GM23248 (cell line): ENCODE measurements around the gene BMERB1. TPM values are rescaled to one million over a fixed set of nuclear protein-coding genes. Genes with fewer than 3 reads are reported as not detected.

Experiments used
- DNase-seq: peaks from one replicate; pipeline ENCODE4 v3.0.0-alpha.2; 2015
- H2AFZ ChIP-seq: fragments of 200-600 bp; sonication (generic); 2 replicates; pipeline ENCODE4 v1.6.1; 2016; ENCODE audit warnings: antibody characterized with exemption
- H3F3A ChIP-seq: fragments of 200-600 bp; sonication (generic); 2 replicates; pipeline ENCODE4 v1.6.1; 2016; ENCODE audit warnings: mild to moderate bottlenecking, antibody characterized with exemption, mixed run types; ENCODE audit not compliant: insufficient read depth
- H3K27ac ChIP-seq: fragments of 200-600 bp; sonication (generic); 2 replicates; pipeline ENCODE4 v1.5.1; 2016; ENCODE audit warnings: mild to moderate bottlenecking
- H3K27me3 ChIP-seq: fragments of 200-600 bp; sonication (generic); replicated peaks from 2 replicates; pipeline ENCODE4 v1.6.1; 2016; ENCODE audit warnings: mild to moderate bottlenecking; ENCODE audit not compliant: insufficient read depth
- H3K36me3 ChIP-seq: fragments of 200-600 bp; sonication (generic); 2 replicates; pipeline ENCODE4 v1.6.1; 2016; ENCODE audit warnings: low read depth, mild to moderate bottlenecking
- H3K4me1 ChIP-seq: fragments of 200-600 bp; sonication (generic); 2 replicates; pipeline ENCODE4 v1.6.1; 2016; ENCODE audit warnings: mild to moderate bottlenecking; ENCODE audit not compliant: insufficient read depth
- H3K4me2 ChIP-seq: fragments of 200-600 bp; sonication (generic); one replicate; pipeline ENCODE4 v1.6.1; 2016; ENCODE audit warnings: mild to moderate bottlenecking; ENCODE audit not compliant: unreplicated experiment
- H3K4me3 ChIP-seq: fragments of 200-600 bp; sonication (generic); 2 replicates; pipeline ENCODE4 v1.5.1; 2016; ENCODE audit warnings: mild to moderate bottlenecking
- H3K79me2 ChIP-seq: fragments of 200-600 bp; sonication (generic); 2 replicates; pipeline ENCODE4 v1.6.1; 2016; ENCODE audit warnings: mild to moderate bottlenecking; ENCODE audit not compliant: insufficient read depth
- H3K9ac ChIP-seq: fragments of 200-600 bp; sonication (generic); 2 replicates; pipeline ENCODE4 v1.6.1; 2016; ENCODE audit warnings: mild to moderate bottlenecking
- H3K9me2 ChIP-seq: fragments of 200-600 bp; sonication (generic); 2 replicates; pipeline ENCODE4 v1.6.1; 2016; ENCODE audit warnings: mixed run types, mild to moderate bottlenecking, moderate library complexity; ENCODE audit not compliant: insufficient read depth
- H3K9me3 ChIP-seq: fragments of 200-600 bp; sonication (generic); one replicate; pipeline ENCODE4 v1.6.1; 2017; ENCODE audit warnings: low read depth
- H4K20me1 ChIP-seq: fragments of 200-600 bp; sonication (generic); 2 replicates; pipeline ENCODE4 v1.6.0; 2016; ENCODE audit not compliant: insufficient read depth
- EZH2 ChIP-seq: fragments of 200-600 bp; sonication (generic); IDR thresholded peaks from 2 replicates; pipeline ENCODE4 v1.6.1; 2018; ENCODE audit warnings: antibody characterized with exemption, mild to moderate bottlenecking; ENCODE audit not compliant: insufficient read depth, poor library complexity, severe bottlenecking
- EZH2phosphoT487 ChIP-seq: fragments of 200-600 bp; sonication (generic); IDR thresholded peaks from 2 replicates; pipeline ENCODE4 v1.6.1; 2018; ENCODE audit warnings: antibody characterized with exemption, moderate library complexity, mild to moderate bottlenecking, low read depth; ENCODE audit not compliant: insufficient read depth
- WGBS, 2 experiments: methylation state at CpG; one replicate each; pipeline ENCODE4 v1.1.6; 2015 to 2017; ENCODE audit warnings: low lambda C conversion rate in 2 of 2, low coverage in 1 of 2; ENCODE audit errors: missing lambda C conversion rate in 2 of 2; 5-methylcytosine and 5-hydroxymethylcytosine counted together
- in situ Hi-C: fragments of 300-500 bp; cut with MboI; formaldehyde crosslinking; loops from 2 replicates; pipeline ENCODE4 v1.15.0; 2020
- polyA plus RNA-seq: library from polyadenylated mRNA; unstranded; fragments of >200 nt; fragmentation: Nextera tagmentation; extraction: Ambion mirVana; gene quantifications from 2 replicates; pipeline ENCODE4 v1.2.1, GENCODE V29; 2016
- total RNA-seq: library from RNA; depleted of rRNA; stranded (reverse); fragments of >200 nt; shearing (Covaris generic); gene quantifications from 2 replicates; pipeline ENCODE4 v1.2.3, GENCODE V29; 2014

The BMERB1 gene
- total and polyA plus RNA-seq, 2 experiments from 2014 or later, result 55.2 to 94.1 TPM

DNA sequence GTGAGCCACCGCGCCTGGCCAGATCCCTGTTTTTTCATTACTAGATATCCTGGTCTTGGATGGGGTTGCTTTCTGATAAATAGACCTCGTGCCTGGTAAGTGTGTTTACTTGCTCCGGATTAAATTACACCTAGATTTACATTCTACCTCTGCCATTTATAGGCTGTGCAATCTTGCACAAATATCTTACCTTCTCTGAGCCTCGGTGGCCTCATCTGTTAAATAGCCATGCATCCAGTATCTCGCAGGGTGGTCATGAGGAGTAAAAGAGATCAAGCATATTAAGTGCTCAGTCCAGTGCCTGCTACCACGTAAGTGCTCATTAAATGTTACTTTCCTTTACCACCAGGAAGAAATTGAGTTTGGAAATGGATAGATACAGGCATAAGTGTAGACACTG is 98.4 kb downstream of the BMERB1 start:
- DNase-seq, result no peak
- TF ChIP-seq EZH2phosphoT487 (no peak), EZH2 (no peak)
- H2AFZ ChIP-seq, result no peak overlapping the region
- H3K4me3 ChIP-seq, result no peak overlapping the region
- no peak overlapping the region for H3K4me2 ChIP-seq
- in situ Hi-C loops, result no loop called here
- H3K9me3 ChIP-seq, result no peaks in the 10 kb centered on the region
- H3K4me1 ChIP-seq, result no peaks in the 10 kb centered on the region
- H3K9me2 ChIP-seq, result no peaks in the 10 kb centered on the region
- H3K27ac ChIP-seq, result no peak overlapping the region
- peaks cover 6% of the 10 kb centered on the region; the same call in 1 of the 2 replicates for H3K79me2 ChIP-seq
- WGBS, 2 experiments, result 93 to 99% methylated on average over 7 of the region's 7 CpGs
- H3K36me3 ChIP-seq, result 0 out of 2 replicates have a peak, but pooled peaks cover 4% of the 10 kb centered on the region
- H3K9ac ChIP-seq, result no peak overlapping the region
- H3K27me3 ChIP-seq, result no peaks in the 10 kb centered on the region
- H3F3A ChIP-seq, result no peaks in the 10 kb centered on the region
- H4K20me1 ChIP-seq, result no peaks in the 10 kb centered on the region

DNA sequence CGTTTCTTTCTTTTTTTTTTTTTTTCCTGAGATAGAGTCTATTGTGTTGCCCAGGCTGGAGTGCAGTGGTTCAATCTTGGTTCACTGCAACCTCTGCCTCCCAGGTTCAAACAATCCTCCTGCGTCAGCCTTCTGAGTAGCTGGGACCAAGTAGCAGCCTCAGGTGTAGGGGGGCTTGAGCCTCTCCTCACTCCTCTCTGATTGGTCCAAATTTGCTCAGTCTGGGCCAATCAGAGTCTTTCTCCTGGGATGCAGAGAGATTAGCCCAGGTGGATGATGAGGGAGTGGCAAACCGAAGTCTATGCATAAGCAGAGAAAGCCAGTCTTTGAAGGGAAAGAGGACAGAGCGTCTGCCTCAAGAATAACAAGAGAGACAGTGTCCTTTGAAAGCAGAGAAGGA is 99.0 kb downstream of the BMERB1 start:
- H2AFZ ChIP-seq, result no peak overlapping the region
- H3K4me3 ChIP-seq, result no peak overlapping the region
- no peak overlapping the region for H3K27ac ChIP-seq
- H3K4me1 ChIP-seq, result no peaks in the 10 kb centered on the region
- H3K36me3 ChIP-seq, result 0 out of 2 replicates have a peak, but pooled peaks cover 4% of the 10 kb centered on the region
- H3F3A ChIP-seq, result no peaks in the 10 kb centered on the region
- no peak for DNase-seq
- WGBS, 2 experiments, result 94 to 97% methylated on average over 4 of the region's 4 CpGs
- H3K4me2 ChIP-seq, result no peak overlapping the region
- TF ChIP-seq EZH2phosphoT487 (no peak), EZH2 (no peak)
- H3K9me2 ChIP-seq, result no peaks in the 10 kb centered on the region
- no peaks in the 10 kb centered on the region for H4K20me1 ChIP-seq
- in situ Hi-C loops, result no loop called here
- H3K9me3 ChIP-seq, result no peaks in the 10 kb centered on the region
- no peak overlapping the region for H3K9ac ChIP-seq
- no peaks in the 10 kb centered on the region for H3K27me3 ChIP-seq
- peaks cover 6% of the 10 kb centered on the region; the same call in 1 of the 2 replicates for H3K79me2 ChIP-seq

DNA sequence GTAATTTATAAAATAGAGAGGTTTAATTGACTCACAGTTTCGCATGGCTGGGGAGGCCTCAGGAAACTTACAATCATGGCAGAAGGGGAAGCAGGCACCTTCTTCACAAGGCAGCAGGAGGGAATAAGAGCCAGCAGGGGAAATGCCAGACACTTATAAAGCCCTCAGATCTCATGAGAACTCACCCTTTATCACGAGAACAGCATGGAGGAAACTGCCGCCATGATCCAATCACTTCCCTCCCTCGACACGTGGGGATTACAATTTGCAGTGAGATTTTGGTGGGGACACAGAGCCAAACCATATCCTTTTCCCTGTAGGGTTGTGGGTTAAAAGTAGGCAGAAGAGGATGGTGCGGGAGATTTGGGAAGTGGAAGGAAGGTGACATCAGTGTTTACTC is 101.4 kb downstream of the BMERB1 start:
- no peaks in the 10 kb centered on the region for H3K4me1 ChIP-seq
- H3F3A ChIP-seq, result no peaks in the 10 kb centered on the region
- H3K27me3 ChIP-seq, result no peaks in the 10 kb centered on the region
- no peak for TF ChIP-seq EZH2phosphoT487
- TF ChIP-seq EZH2, result no peak
- H3K27ac ChIP-seq, result no peak overlapping the region
- in situ Hi-C loops, result no loop called here
- 86 to 89% methylated on average over 6 of the region's 6 CpGs for WGBS, 2 experiments
- 0 out of 2 replicates have a peak, but pooled peaks cover 4% of the 10 kb centered on the region for H3K36me3 ChIP-seq
- H3K4me3 ChIP-seq, result no peak overlapping the region
- H3K79me2 ChIP-seq, result no peaks in the 10 kb centered on the region
- no peak overlapping the region for H3K4me2 ChIP-seq
- no peaks in the 10 kb centered on the region for H3K9me2 ChIP-seq
- no peak overlapping the region for H3K9ac ChIP-seq
- DNase-seq, result no peak
- H2AFZ ChIP-seq, result no peak overlapping the region
- no peaks in the 10 kb centered on the region for H4K20me1 ChIP-seq
- no peaks in the 10 kb centered on the region for H3K9me3 ChIP-seq

DNA sequence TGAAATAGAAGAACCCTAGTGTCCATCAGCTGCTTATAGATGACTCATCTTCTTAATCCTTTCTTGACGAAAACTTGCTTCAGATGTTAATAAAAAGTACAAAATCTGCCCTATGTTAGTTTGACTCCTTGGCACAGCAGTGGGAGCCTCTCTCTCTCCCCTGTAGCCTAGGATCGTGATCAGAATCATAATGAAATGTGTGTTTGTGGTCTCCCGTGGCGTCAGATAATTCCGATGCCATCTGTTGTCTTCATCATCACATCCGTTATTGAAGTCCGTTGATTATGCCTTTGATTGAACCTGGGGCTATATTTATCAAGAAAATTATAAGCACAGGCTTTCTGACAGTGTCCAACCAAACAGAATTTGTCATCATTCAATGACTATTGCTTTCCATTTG is 102.5 kb downstream of the BMERB1 start:
- DNase-seq, result no peak
- no peak for TF ChIP-seq EZH2
- TF ChIP-seq EZH2phosphoT487, result no peak
- H4K20me1 ChIP-seq, result no peaks in the 10 kb centered on the region
- no peaks in the 10 kb centered on the region for H3F3A ChIP-seq
- 0 out of 2 replicates have a peak, but pooled peaks cover 4% of the 10 kb centered on the region for H3K36me3 ChIP-seq
- H3K4me3 ChIP-seq, result no peak overlapping the region
- no peak overlapping the region for H3K27ac ChIP-seq
- no peaks in the 10 kb centered on the region for H3K4me1 ChIP-seq
- H3K27me3 ChIP-seq, result no peaks in the 10 kb centered on the region
- H3K79me2 ChIP-seq, result no peaks in the 10 kb centered on the region
- WGBS, 2 experiments, result 91 to 94% methylated on average over 7 of the region's 7 CpGs
- H2AFZ ChIP-seq, result no peak overlapping the region
- no peak overlapping the region for H3K9ac ChIP-seq
- H3K9me2 ChIP-seq, result no peaks in the 10 kb centered on the region
- no peak overlapping the region for H3K4me2 ChIP-seq
- in situ Hi-C loops, result no loop called here
- H3K9me3 ChIP-seq, result no peaks in the 10 kb centered on the region

DNA sequence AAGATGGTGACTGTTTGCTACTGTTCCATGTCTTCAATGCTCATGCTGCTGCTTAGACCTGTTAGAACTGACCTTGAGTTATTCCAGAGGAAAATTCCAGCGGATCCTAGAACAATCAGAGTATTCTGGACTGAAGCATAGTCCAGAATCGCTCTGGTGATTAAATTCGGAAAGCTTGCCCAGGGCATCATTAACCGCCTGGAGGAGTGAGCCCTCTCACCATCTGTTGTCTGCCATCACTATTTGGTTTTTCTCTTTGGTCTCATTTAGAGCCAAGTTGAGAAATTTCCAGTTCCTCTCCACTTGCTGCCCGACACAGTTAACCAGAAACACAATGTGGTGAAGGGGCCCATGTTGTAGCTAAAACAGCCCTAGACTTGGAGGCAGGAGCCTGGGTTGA is 104.1 kb downstream of the BMERB1 start:
- 36 to 38% methylated on average over 5 of the region's 5 CpGs for WGBS, 2 experiments
- Histone ChIP-seq H3F3A (no peaks in the 10 kb centered on the region), H3K9me3 (no peaks in the 10 kb centered on the region), H3K4me1 (no peaks in the 10 kb centered on the region), H3K4me2 (no peak overlapping the region), H3K27me3 (no peaks in the 10 kb centered on the region), H3K27ac (no peak overlapping the region), H3K36me3 (0 out of 2 replicates have a peak, but pooled peaks cover 4% of the 10 kb centered on the region), H3K4me3 (no peak overlapping the region), H4K20me1 (no peaks in the 10 kb centered on the region), H3K9me2 (no peaks in the 10 kb centered on the region), H3K9ac (no peak overlapping the region), H3K79me2 (peaks cover 10% of the 10 kb centered on the region), H2AFZ (no peak overlapping the region)
- in situ Hi-C loops, result no loop called here
- TF ChIP-seq EZH2 (no peak), EZH2phosphoT487 (no peak)
- no peak for DNase-seq
